Stimulated activated CD8-positive, alpha-beta memory T cell treated with anti-CD3 and anti-CD28 coated beads, Interleukin-12 subunit alpha, Interleukin-12 subunit beta, amount 100 ng/mL, for 24 hours (primary cell): ENCODE data around the gene SCFD2.
"Not testable (repeated sequence)": the region's sequence is repeated elsewhere in the genome, so short reads cannot be mapped to it uniquely, and the experiment has no call there.

Experiments used
- DNase-seq: peaks from one replicate; pipeline ENCODE4 v3.0.0-alpha.2; 2020; ENCODE audit errors: extremely low read depth

The SCFD2 gene

DNA sequence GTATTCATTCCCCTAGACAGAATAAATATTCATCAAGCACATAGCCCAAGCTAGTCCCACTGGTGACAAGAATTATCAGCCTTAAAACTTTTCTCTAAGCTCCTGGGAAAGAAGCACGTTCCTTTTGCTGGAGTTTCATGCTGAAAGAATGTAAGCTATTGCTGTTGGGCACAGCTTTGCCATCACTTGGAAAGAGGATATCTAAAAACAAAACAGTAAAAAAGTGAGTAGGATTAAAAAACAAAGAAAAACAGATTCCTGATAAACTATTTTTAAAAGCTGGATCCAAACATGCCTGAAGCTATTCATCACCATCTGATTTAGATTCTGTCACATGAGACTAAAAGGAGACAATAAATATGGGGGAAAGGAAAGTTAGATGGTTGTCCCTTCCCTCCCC is 176.8 kb downstream of the SCFD2 start:
- no peak for DNase-seq

GRCh38 chr4:53186714-53187358 is 179.0 kb downstream of the SCFD2 start:
- DNase-seq, result no peak

DNA sequence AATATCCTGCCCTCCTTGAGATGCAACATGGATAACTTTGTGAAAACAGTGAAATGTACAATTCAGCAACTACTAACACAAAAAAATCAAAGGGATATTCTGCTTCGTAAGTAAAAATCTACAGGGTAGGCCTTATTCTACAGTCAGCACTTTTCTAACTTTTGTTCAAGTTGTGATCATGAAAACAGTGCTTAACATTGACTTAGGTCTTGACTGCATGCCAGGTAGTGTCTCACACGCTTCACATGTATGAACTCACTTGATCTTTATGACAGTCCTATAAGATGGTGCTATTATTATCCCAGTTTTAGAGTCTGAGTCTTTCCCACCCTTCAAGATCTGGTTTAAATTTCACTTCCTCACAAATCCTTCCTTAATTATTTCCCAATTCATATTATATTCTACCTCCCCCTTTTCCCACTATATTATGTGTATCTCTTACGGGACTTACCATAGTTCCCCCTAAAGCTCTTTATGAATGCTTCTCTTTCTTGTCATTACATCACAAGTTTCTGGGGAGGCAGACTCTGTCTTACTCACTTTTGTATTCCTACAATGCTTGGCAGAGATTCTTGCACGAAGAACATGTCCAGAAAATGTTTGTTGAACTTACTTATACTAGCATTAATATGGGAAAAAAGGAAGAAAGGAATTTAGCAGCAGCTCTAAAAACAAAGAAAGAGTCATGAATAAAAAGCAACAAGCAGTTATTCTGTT is 179.8 kb downstream of the SCFD2 start:
- no peak for DNase-seq

GRCh38 chr4:53183754-53184153 is 182.1 kb downstream of the SCFD2 start:
- no peak for DNase-seq

GRCh38 chr4:53177751-53178150 is 188.1 kb downstream of the SCFD2 start:
- DNase-seq, result not testable (repeated sequence)

- DNase-seq, result no peak
These were observed 190.2 kb downstream of the SCFD2 start for GRCh38 chr4:53175640-53176039.

DNA sequence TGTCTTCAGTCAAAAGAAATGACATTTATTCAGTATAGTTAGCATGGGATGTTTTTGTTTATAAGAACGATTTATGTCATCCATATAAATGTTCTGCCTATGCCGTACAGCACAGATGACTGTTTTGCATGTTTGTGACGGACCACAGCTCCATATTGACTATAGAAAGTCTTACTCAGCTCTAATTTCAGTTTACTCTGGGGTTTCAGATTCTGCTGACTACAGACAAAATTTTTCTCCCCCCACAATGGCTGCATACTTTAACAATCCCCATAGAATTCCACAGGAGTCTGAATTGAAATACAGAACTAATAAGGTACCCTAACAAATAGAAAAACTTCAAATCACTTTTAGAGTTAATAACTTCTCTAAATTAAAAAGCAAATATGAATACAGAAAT is 191.0 kb downstream of the SCFD2 start:
- no peak for DNase-seq

DNA sequence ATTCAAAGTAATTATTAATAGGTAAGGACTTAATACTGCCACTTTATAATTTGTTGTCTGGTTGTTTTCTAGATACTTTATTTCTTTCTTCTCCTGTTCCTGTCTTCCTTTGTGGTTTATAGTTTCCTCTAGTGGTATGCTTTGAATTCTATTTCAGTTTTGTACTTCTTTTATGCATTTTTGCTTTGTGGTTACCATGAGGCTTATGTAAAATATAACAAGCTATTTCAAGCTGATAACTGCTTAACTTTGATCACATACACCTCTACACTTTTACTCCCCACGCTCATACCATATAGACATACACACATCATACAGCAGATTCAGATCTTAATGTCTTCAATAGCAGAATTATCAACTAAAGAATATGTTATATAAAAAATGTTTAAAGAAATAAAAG is 192.3 kb downstream of the SCFD2 start:
- no peak for DNase-seq

DNA sequence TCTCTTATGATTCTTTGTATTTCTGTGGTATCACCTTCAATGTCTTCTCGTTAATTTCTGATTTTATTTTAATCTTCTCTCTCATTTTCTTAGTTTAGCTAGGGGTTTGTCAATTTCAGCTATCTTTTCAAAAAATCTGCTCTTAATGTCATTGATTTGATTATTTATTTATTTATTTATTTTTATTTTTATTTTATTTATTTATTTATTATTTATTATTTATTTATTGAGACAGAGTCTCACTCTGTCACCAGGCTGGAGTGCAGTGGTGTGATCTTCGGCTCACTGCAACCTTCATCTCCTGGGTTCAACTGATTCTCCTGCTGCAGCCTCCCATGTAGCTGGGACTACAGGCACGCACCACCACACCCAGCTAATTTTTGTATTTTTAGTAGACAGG is 194.1 kb downstream of the SCFD2 start:
- no peak for DNase-seq

GRCh38 chr4:53169695-53170617 is 195.9 kb downstream of the SCFD2 start:
- DNase-seq, result no peak

DNA sequence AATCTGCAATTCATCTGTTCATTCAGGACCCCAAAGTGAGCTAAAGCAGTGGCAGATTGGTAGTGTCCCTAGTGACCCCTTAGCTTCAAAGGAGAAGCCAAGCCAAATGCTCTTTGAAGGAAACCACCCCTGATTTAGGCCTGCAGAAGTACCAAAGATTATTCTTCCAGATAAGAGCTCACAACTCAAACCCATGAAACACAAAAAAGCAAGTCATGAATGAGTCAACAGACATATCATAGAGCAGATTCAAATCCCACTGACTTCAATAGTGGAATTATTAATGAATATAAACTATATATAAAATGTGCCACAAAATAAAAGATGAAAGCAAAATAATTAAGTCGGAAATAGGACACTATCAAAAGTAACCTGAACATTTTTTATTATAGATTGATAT is 197.6 kb downstream of the SCFD2 start:
- no peak for DNase-seq

DNA sequence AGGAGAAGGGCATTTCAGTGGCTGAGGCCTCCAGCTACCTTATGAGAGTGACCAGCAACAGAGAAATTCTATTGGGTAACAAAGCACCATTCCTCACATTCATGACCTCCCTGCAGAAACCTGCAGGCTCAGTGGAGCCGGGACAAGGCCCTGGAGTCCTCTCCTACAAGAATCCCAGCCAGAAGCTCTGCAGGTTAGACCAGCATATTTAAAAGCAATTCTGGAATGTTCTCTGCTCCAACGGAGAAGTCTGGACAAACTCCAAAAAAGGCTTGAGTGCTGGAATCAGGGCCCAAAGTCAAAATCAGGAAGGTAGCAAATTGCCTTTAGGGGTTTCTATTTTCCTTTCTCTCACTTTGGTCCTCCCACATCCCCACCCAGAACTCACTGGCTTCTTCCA is 202.9 kb downstream of the SCFD2 start:
- no peak for DNase-seq

DNA sequence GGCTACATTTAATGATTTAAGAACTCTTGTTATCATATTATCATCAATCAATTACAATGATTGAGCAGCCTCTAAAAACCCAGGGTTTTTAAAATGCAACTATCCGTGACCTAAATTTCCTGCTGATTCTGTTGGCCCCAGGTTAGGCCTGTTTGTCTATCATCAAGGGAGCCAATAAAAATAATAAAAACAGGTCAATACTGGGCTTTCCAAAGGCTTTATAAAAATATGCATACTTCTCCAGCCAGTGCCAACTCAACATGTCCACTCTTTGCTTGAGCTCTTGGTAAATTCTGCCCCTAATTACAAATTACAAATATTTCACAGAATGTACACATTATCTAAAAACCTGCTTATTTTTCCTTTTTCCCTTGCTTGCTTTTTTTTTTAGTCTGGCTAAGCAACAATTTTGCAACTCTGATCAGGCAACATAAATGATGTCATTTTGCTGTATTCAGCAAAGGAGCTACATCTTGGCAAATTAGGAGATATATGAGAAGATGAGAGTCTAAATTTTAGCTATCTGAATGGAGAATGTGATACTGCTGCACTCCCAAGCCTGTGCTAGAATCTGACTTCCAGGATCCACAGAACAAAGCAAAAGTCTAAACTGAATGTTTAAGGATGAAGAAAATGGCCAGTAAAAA is 204.0 kb downstream of the SCFD2 start:
- DNase-seq, result no peak

DNA sequence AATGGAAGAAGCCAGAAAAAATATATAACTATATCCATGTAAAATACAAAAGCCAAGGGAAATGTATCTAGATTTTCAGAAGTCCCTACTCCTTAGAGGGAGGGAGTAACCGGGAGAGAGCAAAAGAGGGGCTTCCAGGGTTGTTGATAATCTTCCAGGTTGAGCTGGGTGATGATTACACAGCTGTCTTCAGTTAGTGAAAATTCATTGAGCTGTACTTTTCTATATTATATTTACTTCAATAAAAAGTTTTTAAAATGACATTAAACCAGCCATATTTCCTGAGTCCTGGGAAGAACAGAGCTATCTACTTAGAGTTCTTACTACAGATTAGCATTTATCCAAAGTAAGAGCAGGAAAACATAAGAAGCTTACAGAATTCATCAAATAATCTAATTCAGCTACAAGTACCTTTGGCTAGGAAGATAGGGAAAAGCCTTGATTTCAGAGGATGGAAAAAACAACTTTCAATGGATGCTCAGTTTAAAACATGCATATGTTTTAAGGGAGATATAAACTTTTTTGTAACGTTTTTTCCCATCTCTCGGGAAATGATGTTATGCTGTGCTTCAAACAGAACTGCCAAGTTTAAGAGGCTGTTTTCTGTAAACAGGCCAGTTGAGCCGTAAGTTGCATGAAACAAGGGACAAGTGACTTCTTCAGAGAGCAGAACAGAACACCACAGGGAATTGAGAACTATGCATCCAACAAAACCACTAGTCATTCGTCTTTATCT is 204.6 kb downstream of the SCFD2 start:
- no peak for DNase-seq

DNA sequence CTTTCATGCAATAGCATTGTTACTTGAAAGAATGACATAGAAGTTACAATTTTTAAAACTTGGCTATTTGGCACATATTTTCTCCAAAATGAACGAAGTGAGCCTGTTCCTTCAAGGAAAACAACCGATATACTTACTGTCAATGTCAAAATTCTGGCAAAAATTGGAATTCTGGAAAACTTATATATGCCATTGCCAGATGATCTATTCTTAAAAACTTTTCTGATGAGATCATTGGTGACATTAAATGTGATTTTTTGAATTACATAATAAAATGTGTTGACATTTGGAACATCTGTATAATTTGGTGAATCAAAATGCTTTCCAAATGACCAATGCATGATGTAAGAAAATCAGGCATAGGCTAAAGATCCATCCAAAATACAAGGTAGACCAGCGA is 209.0 kb downstream of the SCFD2 start:
- no peak for DNase-seq

DNA sequence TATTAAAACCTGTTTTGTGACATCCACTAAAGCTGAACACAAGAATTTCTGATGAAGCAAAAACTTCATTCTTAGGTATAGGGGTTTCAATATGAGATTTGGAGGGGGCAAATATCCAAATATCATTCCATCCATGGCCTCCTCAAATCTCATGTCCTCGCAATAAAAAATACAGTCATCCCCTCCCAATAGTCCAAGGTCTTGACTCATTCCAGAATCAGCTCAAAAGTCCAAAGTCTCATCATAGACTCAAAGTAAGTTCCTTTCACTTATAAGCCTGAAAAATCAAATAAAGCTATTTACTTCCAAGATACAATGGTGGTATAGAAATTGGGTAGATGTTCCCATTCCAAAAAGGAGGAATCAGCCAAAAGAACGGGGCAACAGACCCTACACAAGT is 213.4 kb downstream of the SCFD2 start:
- no peak for DNase-seq

- DNase-seq, result no peak
These were observed 214.4 kb downstream of the SCFD2 start for GRCh38 chr4:53151489-53151788.

- DNase-seq, result no peak
These were observed 215.0 kb downstream of the SCFD2 start for GRCh38 chr4:53150631-53151488.

- DNase-seq, result no peak
These were observed 218.2 kb downstream of the SCFD2 start for GRCh38 chr4:53147711-53148110.

DNA sequence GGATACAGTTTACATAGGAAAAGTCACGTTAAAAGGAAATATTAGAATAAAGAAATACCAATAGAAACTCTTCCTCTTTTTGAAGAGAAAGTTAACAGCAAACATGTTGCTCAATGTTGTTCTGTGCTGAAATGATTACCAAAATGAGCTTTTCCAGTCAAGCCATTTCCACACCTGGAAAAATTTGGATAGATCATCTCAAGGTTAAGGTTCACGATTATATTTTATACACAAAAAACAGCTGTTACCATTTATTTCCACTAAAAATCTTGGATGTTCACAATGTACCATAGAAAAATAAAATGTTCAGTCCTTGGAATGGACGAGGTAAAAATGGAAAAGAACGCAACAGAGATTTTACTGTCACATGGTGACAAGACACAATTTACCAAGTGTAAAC is 218.7 kb downstream of the SCFD2 start:
- no peak for DNase-seq

DNA sequence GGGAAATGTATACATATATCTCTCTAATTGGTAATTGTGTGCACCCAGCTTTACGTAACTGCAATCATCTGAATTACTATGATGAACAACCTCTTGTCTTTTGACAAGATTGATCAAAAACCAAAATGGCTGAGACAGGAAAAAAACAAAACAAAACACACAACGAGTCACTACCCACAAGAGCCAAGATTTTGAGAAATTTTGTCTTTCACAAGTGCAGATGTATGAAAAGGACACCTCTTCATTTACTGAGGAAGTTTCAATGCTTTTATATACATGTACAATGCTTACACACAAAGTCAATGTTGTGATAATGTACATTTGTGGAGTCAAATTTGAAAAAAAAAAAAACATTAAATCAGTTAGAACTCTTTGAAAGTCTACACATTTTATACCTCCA is 224.6 kb downstream of the SCFD2 start:
- DNase-seq, result no peak
